GM12872 (cell line): ENCODE measurements around the gene FLNB.

Experiments used
- TF ChIP-seq, protein P1 (sequence below): IDR thresholded peaks from 3 replicates; pipeline ENCODE4 v1.5.1; 2011; ENCODE audit warnings: low read depth, mild to moderate bottlenecking, low read length, moderate library complexity; ENCODE audit not compliant: insufficient read depth

Gene FLNB

DNA sequence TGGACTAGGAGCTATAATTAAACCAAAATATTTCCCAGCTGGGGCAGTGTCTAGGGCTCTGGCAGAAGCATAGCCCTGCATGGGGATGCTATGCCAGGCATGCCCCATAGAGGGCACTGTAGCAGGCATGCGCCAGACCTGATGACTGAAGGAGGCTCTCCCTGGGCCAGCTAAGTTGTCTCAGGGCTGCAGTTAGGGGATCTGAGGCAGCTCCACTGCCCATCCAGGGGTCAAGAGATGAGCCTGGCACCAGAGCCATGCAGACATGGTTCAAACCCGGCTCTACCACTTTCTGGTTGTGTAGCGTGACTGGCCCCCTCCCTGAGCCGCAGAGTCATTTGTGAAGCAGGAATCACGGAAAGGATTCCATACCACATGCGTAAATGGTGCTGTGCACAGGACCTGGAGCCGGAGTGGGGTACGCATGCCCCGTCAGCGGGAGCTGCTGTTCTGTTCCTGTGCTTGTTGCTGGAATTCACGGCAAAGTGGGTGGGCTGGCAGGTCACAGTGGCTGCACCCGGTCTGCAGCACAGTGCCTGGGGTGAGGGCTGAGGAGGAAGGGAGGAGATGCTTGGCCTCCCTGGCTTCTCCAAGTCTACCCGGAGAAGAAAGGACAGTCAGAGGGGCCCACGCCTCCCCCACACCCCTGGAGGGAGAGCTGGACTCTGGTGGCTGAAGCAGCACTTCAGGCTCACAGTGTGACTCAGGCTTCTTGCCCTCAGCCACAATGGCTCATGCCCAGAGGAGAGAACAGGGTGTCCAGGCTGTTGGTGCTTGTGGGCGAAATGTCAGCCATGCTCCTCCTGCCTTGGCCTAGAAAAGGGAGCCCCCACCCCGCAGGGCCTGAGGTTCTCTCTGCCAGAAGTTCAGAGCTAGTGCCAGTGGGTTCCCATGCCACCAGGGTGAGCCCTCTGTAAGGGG is 159.5 kb downstream of the FLNB start:
- TF ChIP-seq, protein P1, sequence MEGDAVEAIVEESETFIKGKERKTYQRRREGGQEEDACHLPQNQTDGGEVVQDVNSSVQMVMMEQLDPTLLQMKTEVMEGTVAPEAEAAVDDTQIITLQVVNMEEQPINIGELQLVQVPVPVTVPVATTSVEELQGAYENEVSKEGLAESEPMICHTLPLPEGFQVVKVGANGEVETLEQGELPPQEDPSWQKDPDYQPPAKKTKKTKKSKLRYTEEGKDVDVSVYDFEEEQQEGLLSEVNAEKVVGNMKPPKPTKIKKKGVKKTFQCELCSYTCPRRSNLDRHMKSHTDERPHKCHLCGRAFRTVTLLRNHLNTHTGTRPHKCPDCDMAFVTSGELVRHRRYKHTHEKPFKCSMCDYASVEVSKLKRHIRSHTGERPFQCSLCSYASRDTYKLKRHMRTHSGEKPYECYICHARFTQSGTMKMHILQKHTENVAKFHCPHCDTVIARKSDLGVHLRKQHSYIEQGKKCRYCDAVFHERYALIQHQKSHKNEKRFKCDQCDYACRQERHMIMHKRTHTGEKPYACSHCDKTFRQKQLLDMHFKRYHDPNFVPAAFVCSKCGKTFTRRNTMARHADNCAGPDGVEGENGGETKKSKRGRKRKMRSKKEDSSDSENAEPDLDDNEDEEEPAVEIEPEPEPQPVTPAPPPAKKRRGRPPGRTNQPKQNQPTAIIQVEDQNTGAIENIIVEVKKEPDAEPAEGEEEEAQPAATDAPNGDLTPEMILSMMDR = peak; percentile 99

DNA sequence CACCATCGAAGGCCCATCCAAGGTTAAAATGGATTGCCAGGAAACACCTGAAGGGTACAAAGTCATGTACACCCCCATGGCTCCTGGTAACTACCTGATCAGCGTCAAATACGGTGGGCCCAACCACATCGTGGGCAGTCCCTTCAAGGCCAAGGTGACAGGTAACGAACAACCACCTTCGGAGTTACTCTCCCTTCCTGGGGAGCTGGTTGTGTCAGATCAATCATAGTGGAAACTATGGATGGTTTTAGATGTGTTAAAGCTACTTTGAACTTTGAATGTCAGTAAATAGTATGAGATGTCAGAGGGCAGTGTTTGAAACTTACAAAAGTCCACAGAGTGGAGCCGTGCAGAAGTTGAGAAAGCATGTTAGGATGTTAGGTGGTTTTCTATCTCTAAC is 160.3 kb downstream of the FLNB start:
- TF ChIP-seq, protein P1 = no peak

DNA sequence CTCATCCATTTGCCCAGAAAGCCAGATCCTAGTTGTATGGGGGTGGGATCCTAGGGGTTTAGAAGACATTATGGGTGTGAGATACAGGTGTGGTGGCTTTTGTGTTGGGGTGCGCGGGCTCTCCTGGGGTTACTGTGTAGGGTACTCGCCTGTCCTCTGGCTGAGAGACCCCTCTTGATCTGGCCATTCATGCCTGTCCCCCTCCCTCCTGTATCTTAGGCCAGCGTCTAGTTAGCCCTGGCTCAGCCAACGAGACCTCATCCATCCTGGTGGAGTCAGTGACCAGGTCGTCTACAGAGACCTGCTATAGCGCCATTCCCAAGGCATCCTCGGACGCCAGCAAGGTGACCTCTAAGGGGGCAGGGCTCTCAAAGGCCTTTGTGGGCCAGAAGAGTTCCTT is 161.1 kb downstream of the FLNB start:
- TF ChIP-seq, protein P1 = no peak

DNA sequence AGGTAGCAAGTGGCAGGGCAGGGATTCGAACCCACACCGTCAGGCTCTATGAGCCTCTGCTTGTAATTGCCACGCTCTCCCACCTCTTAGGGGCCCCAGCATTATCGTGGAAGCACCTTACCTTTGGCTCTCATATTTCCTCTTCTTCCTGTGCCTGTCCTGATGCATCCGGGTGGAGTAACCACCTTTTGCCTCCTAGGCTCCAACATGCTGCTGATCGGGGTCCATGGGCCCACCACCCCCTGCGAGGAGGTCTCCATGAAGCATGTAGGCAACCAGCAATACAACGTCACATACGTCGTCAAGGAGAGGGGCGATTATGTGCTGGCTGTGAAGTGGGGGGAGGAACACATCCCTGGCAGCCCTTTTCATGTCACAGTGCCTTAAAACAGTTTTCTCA is 162.2 kb downstream of the FLNB start:
- TF ChIP-seq, protein P1 = no peak

DNA sequence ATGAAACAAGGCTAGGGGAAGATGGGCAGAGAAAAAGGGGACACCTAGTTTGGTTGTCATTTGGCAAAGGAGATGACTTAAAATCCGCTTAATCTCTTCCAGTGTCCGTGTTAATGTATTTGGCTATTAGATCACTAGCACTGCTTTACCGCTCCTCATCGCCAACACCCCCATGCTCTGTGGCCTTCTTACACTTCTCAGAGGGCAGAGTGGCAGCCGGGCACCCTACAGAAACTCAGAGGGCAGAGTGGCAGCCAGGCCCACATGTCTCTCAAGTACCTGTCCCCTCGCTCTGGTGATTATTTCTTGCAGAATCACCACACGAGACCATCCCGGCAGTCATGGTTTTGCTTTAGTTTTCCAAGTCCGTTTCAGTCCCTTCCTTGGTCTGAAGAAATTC is 162.9 kb downstream of the FLNB start:
- TF ChIP-seq, protein P1 = no peak

DNA sequence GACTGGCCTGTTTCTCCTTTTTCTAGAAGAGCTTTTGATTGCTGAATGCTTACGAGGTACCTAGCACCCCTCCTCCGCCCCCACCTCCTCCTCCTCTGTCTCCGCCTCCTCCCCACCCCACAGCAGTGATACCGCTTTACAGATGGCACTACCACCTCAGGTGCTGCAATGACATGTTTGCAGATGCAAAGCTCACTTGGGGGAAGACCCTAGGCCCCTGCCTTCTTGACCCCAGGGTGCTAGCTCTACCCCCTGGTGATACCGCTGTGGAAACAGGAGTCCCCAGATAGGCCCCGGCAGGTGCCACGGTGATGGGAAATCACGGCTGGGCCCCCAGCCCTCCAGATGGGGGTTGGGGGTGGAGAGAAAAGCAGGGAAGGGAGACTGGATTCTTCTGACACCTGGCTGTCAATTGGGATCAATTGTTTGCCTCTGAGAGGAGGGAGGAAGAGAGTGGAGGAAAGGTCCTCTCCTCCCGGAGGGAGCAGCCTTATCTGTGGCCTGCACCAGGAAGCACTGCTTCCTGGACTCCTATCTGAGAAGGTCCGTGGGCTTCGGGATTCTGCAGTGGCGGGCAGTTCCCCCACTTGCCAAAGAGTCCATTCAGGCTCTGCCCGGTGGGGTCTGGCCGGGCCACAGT is 164.9 kb downstream of the FLNB start:
- TF ChIP-seq, protein P1 = no peak

DNA sequence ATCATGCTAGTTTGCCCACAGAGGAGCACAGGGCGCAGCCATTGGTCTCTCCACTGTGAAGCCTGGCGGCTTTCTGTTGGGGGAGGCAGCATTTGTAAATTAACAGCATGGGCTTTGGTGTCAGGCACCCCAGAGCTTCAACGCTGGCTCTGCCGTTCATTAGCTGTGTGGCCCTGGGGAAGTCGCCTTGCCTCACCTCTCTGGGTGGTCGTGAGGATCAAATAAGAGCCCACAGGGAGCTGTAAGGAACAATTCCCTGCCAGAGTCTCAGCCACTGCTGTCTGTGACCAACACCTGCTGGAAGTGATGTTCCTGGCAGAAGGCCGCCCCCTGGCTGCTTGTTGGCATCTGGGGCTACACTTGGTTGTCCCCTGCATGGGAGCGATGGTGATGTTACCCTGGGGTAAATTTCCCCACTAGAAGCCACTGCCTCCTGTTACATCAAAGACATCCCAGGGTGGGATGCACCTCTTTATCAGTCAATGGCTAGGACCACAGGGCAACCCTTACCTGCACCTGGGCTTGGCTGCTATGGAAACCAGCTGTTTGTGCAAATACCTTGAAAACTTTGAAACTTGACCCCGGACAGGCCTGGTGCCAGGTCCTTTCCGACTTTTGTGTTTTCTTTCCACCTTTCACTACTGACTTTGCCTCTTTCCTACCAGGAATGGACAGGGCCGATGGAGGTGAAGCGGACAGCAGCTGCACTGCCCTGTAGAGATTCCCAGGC is 165.6 kb downstream of the FLNB start:
- TF ChIP-seq, protein P1 = peak; percentile 68
